Panc1 (cell line): ENCODE data around the gene DNAJC18.
"Not testable (repeated sequence)": the region's sequence is repeated elsewhere in the genome, so short reads cannot be mapped to it uniquely, and the experiment has no call there.

Experiments
- POLR2AphosphoS5 ChIP-seq: IDR thresholded peaks from 2 replicates; pipeline ENCODE4 v1.6.1; 2012; ENCODE audit warnings: mild to moderate bottlenecking, low read depth, low read length, moderate library complexity
- REST ChIP-seq, 2 experiments: IDR thresholded peaks; 2 replicates each; pipeline ENCODE4 v1.6.1; 2011 to 2012; ENCODE audit warnings: low read depth in 2 of 2, control low read depth in 1 of 2, low read length in 1 of 2, mild to moderate bottlenecking in 1 of 2, moderate library complexity in 1 of 2; ENCODE audit not compliant: insufficient read depth in 1 of 2
- SIN3A ChIP-seq: IDR thresholded peaks from 2 replicates; pipeline ENCODE4 v1.6.1; 2012; ENCODE audit warnings: low read depth, mild to moderate bottlenecking, low read length, moderate library complexity, borderline replicate concordance; ENCODE audit not compliant: insufficient read depth
- TCF7L2 ChIP-seq: IDR thresholded peaks from 2 replicates; pipeline ENCODE4 v1.6.1; 2011; ENCODE audit warnings: mild to moderate bottlenecking, low read depth, low read length, inconsistent platforms
- TF ChIP-seq, protein P1 (sequence below): fragments of 450-650 bp; IDR thresholded peaks from 2 replicates; pipeline ENCODE4 v1.5.1; 2017; ENCODE audit warnings: mild to moderate bottlenecking

DNA sequence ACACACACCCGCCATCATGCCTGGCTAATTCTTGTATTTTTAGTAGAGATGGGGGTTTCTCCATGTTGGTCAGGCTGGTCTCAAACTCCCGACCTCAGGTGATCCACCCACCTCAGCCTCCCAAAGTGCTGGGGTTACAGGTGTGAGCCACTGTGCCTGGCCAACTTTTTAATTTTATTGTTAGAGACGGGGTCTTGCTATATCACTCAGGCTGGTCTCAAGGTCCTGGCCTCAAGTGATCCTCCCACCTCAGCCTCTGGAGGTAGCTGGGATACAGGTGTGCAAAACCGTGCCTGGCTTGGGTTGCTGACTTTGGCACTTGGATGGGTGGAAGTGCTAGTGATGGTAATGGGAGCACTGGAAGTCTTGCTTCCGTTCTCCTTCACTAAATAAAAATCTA, 30.2 kb downstream of the DNAJC18 start:
- not testable (repeated sequence) for TF ChIP-seq POLR2AphosphoS5; REST (IDR thresholded peaks at IDR 0.05; ENCODE audit: insufficient read depth in 1 of 2, low read depth in 2 of 2, low read length in 1 of 2); TCF7L2; SIN3A
- TF ChIP-seq, protein P1, sequence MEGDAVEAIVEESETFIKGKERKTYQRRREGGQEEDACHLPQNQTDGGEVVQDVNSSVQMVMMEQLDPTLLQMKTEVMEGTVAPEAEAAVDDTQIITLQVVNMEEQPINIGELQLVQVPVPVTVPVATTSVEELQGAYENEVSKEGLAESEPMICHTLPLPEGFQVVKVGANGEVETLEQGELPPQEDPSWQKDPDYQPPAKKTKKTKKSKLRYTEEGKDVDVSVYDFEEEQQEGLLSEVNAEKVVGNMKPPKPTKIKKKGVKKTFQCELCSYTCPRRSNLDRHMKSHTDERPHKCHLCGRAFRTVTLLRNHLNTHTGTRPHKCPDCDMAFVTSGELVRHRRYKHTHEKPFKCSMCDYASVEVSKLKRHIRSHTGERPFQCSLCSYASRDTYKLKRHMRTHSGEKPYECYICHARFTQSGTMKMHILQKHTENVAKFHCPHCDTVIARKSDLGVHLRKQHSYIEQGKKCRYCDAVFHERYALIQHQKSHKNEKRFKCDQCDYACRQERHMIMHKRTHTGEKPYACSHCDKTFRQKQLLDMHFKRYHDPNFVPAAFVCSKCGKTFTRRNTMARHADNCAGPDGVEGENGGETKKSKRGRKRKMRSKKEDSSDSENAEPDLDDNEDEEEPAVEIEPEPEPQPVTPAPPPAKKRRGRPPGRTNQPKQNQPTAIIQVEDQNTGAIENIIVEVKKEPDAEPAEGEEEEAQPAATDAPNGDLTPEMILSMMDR: not testable (repeated sequence)
